NCI-H2029 (cell line): Measurements from ENCODE around the gene GOLGA6L2.
"Not testable (repeated sequence)": the region's sequence is repeated elsewhere in the genome, so short reads cannot be mapped to it uniquely, and the experiment has no call there.

Experiments
- DNase-seq: peaks from one replicate; lab custom pipeline; 2025; lab: John Stamatoyannopoulos, UW

Gene GOLGA6L2

GRCh38 chr15:23424111-23424904 lies 22.7 kb downstream of the GOLGA6L2 start:
- no peak for DNase-seq

- no peak for DNase-seq
Measured at GRCh38 chr15:23422946-23423708, 23.9 kb downstream of the GOLGA6L2 start.

- DNase-seq = no peak
Measured at GRCh38 chr15:23422099-23422945, 24.7 kb downstream of the GOLGA6L2 start.

DNA sequence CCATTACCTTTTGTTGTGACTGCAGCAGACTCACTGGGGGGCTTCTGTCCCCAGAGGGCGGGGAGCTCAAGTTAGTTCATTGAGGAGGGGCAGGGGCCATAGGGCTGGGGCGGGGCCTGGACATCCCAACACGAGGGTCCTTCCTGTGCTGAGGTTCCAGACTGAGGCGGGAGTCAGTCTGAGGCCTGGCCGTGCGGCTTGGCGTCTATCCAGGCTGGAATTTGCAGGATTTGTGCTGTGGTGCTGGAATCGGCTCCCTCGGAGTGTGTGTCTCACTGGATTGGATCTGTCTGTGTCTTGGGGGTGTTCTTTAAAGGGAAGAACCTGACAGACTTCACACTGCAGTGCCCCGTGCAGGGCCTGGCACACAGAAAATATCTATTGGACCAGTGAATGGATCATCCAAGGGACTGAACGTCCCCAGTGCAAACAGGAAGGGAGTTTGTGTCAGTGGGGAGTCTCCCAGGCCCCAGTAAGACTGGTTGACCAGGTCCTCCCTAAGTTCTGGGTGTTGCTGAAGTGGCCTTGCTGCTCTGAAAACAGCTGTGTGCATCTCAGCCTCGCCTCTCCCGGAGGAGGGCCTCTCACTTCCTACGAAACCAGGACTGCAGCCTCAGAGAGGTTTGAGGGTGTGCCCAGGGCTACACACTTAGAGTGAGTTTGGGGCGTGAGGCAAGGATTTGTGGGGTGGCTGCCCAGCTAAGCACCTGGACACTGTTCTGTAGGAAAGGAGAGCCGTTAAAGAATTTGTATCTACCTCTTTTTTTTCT lies 26.1 kb downstream of the GOLGA6L2 start:
- no peak for DNase-seq

DNA sequence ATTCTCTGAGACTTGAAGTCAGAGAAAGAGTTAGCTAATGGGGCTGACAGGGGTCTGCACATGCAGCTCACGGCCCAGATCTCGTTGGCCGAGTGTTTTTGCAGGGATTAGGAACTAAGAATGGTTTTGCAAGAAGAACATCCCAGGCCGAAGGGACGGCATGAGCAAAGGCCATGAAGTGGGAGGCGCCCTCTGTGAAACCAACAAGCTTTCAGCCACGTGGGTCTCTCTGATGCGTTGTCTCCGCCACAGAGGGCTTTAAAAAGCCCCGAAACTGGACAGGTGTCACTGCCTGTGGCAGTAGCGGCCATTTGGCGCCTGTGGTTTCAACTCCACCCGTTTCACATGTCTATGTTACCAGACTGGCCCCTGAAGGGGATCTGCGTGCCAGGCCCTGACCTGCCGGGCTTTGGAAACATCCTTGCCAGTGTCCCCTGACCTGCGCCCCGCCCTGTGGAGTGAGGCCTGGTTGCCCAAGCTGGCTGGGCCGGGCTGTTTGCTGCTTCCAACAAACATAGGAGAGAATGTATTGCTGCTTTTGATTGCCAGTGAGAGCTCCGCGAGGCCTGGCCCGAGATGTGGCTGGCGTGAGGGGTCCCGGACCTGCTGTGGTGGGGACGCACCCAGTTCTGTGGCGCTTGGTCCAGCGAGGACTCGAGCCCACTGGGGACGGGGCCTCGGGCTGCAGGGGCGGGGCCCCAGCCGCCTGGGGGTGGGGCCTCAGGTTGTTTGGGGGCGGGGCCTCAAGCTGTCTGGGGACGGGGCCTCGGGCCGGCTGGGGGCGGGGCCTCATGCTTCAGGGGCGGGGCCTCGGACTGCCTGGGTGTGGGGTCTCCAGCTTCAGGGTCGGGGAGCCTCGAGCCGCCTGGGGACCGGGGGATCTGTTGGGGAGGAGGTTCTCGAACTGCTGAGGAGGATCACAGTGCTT lies 30.4 kb downstream of the GOLGA6L2 start:
- DNase-seq = no peak

DNA sequence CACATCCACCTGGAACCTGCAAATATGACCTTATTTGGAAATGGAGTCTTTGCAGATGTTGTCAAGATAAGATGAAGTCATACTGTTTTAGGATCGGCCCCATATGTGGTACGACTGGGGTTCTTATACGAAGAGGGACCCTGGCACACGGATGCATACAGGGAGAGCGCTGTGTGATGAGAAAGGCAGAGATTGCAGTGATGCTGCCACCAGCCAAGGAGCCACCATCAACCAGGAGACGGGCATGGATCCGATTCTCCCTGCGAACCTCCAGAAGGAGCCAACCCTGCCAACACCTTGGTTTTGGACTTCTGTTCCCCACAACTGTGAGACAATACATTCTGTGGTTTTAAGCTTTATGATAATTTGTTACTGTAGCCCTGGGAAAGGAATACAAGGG lies 31.2 kb downstream of the GOLGA6L2 start:
- DNase-seq = not testable (repeated sequence)

DNA sequence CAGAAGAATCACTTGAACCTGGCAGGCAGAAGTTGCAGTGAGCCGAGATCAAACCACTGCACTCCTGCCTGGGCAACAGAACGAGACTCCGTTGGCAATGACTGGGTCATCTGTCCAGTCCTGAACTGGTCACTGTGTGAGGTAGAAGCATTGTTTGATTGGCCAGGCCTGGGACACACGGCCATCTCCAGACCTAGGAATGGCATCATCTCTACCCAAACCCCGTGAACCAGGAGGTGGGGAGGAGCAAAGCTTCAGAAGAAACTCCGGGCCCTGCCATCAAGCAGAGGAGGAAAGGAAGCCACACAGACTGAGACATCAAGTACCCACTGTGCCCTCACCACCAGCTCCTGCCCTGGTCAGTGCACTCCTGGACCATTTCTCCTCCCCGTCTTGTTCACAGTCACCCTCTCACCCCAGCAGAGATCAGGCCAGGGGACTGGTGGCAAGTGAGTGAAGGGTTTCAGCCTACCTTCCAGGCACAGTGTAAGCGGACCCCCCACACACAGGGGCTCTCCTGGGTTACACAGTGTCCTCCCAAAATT lies 31.6 kb downstream of the GOLGA6L2 start:
- no peak for DNase-seq

- DNase-seq = not testable (repeated sequence)
Measured at GRCh38 chr15:23412881-23413600, 34.0 kb downstream of the GOLGA6L2 start.

- DNase-seq = no peak
Measured at GRCh38 chr15:23411841-23412240, 35.2 kb downstream of the GOLGA6L2 start.

DNA sequence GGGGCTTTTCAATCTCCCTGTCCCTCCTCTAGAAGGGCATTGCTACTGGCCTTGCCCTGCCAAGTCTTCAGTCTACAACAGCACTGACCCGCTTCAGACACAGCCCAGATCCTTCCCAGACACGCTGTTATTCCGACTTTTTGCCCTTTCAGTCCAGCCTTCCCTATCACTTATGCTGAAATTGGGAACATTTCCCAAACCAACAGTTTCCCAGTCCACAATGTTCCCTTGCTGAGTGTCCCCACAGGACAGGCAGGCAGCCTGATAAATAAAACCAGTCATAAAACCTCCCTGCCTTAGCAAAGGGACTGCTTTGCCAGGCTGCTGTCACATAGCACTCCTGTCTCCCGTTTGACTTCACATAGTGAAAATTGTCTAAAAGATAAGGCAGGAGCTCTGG lies 43.5 kb downstream of the GOLGA6L2 start:
- no peak for DNase-seq

DNA sequence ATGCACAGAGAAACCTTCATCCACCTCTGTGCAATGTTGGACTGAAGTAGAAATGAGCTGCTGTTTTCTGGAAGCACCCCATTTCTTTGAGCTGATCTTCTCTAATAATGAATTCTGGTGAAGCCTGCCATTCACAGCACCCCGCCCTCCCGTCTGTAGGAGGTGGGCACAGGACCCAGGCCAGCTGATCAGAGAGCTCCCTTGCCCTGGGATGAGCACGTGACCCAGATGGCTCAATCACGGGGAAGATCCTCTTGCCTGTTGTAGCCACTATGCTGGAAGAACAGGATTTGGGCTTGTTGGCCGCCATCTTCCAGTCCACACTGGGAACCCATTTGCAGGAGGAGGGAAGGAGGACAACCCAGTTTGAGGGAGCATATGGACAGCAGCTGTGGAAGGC lies 44.5 kb downstream of the GOLGA6L2 start:
- no peak for DNase-seq

- no peak for DNase-seq
Measured at GRCh38 chr15:23402140-23402539, 44.9 kb downstream of the GOLGA6L2 start.

DNA sequence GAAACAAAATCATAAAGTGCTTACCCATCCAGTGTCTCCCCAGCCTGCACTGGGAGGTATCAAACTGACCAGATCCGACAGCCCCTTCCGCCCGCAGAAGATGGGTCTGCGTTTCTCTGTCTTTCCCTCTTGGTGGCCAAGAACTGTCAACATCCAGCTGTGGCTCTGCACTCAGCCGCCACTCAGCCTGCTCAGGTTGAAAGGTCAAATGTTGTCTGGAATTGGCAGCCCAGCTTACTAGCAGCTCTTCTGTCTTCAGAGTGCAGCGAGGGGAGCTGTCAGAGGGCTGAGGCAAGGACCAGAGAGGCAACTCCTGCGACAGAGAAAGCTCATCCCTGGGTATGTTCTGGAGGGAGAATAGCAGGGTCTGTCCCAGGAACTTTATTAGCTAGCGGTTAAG lies 45.4 kb downstream of the GOLGA6L2 start:
- no peak for DNase-seq

- DNase-seq = not testable (repeated sequence)
Measured at GRCh38 chr15:23399207-23399606, 47.8 kb downstream of the GOLGA6L2 start.

GRCh38 chr15:23398357-23398756 lies 48.7 kb downstream of the GOLGA6L2 start:
- not testable (repeated sequence) for DNase-seq

DNA sequence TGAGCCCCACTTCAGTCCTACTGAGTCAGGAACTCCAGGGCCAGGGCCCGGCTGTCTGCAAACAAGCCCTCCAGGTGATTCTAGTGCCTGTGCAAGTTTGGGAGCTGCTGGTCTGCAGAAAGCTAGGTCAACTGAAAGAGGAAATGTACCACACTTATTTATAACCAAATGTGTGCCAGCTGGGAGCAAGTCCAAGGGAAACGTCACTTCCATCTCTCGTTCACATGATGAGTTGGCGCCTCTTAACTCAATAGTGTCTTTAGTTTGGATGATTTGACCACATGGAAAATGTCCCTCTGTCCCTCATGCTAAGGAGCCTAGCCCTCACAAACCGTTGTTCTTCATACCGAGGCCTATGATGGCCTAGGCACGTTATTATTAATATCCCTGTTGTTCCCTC lies 49.3 kb downstream of the GOLGA6L2 start:
- peak; percentile 35 for DNase-seq

DNA sequence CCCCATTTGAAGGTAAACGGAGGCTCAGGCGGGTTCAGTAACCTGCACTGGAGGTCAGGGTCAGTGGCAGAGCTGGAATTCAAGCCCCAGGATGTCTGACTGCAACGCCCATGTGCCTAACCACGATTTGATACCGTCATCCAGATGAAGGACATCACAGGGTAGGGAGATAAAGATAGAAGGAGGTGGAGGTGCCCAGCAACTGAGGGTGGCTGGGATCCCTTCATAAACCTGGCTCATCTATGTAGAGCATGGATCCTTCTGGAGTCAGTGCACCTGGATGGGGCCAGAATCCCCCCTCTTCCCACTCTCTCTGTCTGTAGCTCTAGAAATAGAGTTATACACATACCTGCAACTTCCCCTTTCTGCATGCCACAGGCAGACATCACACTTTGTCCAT lies 51.2 kb downstream of the GOLGA6L2 start:
- no peak for DNase-seq

DNA sequence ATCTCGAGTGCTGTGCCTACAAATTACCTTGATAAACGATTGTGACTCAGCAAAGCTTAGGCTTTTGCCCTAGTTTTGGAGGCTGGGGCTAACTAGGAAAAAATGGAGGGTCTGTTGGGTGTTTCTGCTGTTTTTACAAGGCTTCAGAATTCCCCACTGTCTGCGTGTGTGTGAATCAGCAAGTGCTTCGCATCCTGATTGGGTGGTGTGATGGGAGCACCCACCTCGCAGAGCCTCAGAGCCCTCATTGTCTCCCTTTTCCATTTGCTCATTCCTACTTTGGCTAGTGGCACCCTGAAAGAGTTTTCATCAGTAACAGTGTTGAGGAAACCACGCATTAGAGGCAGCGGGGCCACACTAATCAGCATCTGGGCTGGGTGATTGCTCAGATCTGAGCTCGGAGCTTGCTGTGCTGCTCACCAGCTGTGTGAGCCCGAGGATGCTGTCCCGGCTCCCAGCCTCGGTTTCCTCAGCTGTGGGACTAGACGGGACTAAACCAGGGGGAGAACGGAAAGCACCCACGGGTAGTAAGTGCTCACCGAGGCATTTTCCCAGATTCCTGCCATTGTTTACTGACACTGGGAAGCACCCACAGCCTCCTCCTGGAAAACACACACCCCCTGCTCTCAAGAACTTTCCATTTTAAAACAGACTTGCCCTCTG lies 51.9 kb downstream of the GOLGA6L2 start:
- no peak for DNase-seq
